Breast epithelium (tissue), 3 donors: ENCODE data around the gene MTRF1.

Experiments used
- POLR2A ChIP-seq: fragments of 450-650 bp; IDR thresholded peaks from one replicate; pipeline ENCODE4 v1.6.1; 2016; ENCODE audit warnings: antibody characterized with exemption, mild to moderate bottlenecking, moderate library complexity
- POLR2AphosphoS5 ChIP-seq, 3 donors: sonication (generic); formaldehyde crosslinking; IDR thresholded peaks; one replicate each; pipeline ENCODE4 v1.6.1; 2017; ENCODE audit warnings: antibody characterized with exemption in 3 of 3
- TF ChIP-seq, protein P1 (sequence below), 3 donors: fragments of 450-650 bp; IDR thresholded peaks; one replicate each; pipeline ENCODE4 v1.5.1; 2016 to 2017; ENCODE audit warnings: antibody characterized with exemption in 3 of 3, mild to moderate bottlenecking in 3 of 3, moderate library complexity in 3 of 3

GRCh38 chr13:41263261-41263971 lies at the start of gene MTRF1:
- TF ChIP-seq, protein P1, sequence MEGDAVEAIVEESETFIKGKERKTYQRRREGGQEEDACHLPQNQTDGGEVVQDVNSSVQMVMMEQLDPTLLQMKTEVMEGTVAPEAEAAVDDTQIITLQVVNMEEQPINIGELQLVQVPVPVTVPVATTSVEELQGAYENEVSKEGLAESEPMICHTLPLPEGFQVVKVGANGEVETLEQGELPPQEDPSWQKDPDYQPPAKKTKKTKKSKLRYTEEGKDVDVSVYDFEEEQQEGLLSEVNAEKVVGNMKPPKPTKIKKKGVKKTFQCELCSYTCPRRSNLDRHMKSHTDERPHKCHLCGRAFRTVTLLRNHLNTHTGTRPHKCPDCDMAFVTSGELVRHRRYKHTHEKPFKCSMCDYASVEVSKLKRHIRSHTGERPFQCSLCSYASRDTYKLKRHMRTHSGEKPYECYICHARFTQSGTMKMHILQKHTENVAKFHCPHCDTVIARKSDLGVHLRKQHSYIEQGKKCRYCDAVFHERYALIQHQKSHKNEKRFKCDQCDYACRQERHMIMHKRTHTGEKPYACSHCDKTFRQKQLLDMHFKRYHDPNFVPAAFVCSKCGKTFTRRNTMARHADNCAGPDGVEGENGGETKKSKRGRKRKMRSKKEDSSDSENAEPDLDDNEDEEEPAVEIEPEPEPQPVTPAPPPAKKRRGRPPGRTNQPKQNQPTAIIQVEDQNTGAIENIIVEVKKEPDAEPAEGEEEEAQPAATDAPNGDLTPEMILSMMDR (IDR thresholded peaks at IDR 0.05), result no peak
- TF ChIP-seq POLR2A, result no peak
- TF ChIP-seq POLR2AphosphoS5 (IDR thresholded peaks at IDR 0.05), result peak in 1 of 3 donors; percentile 45
